NB4 (cell line): ENCODE measurements around the gene RASGRP3.
"Not testable (repeated sequence)": the region's sequence is repeated elsewhere in the genome, so short reads cannot be mapped to it uniquely, and the experiment has no call there.

Experiments
- DNase-seq: peaks from one replicate; pipeline ENCODE4 v3.0.0; 2010; ENCODE audit warnings: low read depth
- H3K4me3 ChIP-seq: one replicate; pipeline ENCODE4 v1.5.1; 2011; ENCODE audit warnings: mild to moderate bottlenecking, low read depth, low read length, moderate library complexity
- CTCF ChIP-seq: IDR thresholded peaks from one replicate; pipeline ENCODE4 v1.5.1; 2012; ENCODE audit warnings: low read depth, low read length
- MAX ChIP-seq: IDR thresholded peaks from 2 replicates; pipeline ENCODE4 v1.6.1; 2011; ENCODE audit warnings: low read depth, low read length
- MYC ChIP-seq: IDR thresholded peaks from 2 replicates; pipeline ENCODE4 v1.6.1; 2011; ENCODE audit warnings: low read depth, low read length
- POLR2A ChIP-seq: IDR thresholded peaks from 2 replicates; pipeline ENCODE4 v1.6.1; 2011; ENCODE audit warnings: mild to moderate bottlenecking; ENCODE audit not compliant: insufficient read length; ENCODE audit errors: extremely low read depth

RASGRP3 gene

DNA sequence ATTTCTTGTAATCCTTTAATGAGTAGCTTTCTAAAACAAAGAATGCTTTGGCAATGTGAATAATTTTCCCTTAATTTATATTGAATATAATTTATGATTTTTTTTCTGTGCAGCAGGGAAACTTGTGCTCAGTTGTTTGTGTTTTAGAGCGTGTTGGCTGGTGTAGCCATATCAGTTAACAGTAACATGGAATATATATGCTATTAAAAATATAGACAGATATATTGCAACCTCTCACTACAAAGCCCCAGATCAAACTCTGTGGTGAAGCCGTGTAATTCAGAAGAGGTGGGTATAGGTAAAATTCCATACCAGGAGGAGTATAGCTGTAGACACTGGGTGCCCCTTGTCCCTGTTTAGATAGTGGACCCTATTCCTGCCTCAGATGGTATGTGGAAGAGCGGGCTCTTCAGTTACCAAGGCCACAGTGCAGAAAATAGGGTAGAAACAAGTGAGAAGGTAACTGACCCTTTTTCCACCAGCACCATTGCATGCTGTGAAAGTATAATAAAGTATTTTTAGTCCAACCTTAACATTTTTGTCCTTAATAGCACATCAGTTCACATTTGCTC, 18.1 kb upstream of the RASGRP3 start:
- peak; percentile 34 for DNase-seq
- peak overlapping the region; percentile 54 for H3K4me3 ChIP-seq
- no peak for TF ChIP-seq MAX
- TF ChIP-seq CTCF, result no peak
- TF ChIP-seq POLR2A, result no peak
- no peak for TF ChIP-seq MYC

GRCh38 chr2:33459745-33460144, 16.7 kb upstream of the RASGRP3 start:
- TF ChIP-seq CTCF (no peak), POLR2A (no peak), MAX (no peak), MYC (no peak)
- H3K4me3 ChIP-seq, result peak overlapping the region; percentile 14
- DNase-seq, result no peak

DNA sequence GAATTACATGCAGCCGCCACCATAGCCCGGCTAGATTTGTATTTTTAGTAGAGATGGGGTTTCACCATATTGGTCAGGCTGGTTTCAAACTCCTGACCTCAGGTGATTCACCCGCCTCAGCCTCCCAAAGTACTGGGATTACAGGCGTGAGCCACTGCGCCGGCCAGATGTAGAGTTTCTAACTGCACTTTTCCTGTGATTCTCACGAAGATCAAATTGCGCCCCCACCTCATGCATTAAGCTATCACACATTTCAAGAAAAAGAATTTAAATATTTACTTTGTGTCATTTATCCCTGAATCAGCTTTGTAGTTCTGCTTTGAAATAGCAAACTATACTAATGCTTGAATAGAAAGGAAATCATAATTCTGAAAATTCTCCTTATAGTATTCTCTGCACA, 13.9 kb upstream of the RASGRP3 start:
- DNase-seq, H3K4me3 ChIP-seq: not testable (repeated sequence)

DNA sequence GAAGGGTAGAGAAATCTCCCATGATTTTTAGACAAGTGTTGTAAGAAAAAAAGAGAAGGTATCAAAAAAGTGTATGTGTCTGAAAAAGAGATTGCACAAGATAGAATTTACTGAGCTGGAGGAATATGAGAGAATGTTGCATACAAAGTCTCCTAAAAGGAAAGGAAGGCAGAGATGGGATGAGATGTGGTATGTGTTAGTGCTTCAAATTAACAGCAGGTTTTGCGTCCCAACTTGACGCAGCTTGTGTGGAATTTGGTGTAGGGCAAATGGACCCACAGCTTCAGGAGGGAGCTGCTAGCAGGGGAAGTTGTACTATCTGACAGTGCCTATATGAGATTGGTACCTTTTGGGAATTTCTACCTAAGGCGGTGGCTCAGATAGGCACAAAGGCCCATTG, 9.0 kb upstream of the RASGRP3 start:
- H3K4me3 ChIP-seq, result no peak overlapping the region
- TF ChIP-seq MYC (no peak), CTCF (no peak), POLR2A (no peak), MAX (no peak)
- DNase-seq, result no peak

DNA sequence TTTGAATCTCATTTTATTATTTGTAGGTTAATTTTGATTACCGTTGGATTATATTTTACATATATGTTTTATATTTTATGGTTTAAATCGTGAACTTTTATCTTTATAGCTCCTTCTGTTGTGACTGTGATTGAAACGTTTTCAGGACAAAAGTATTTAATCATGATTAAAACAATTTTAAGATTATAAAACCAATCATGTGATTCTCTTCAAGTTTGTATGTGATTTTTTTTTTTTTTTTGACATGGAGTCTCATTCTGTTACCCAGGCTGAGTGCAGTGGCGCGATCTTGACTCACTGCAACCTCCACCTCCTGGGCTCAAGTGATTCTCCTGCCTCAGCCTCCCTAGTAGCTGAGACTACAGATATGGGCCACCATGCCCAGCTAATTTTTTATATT, 7.2 kb upstream of the RASGRP3 start:
- TF ChIP-seq MAX (no peak), MYC (no peak), CTCF (no peak), POLR2A (no peak)
- no peak for DNase-seq
- no peak overlapping the region for H3K4me3 ChIP-seq

DNA sequence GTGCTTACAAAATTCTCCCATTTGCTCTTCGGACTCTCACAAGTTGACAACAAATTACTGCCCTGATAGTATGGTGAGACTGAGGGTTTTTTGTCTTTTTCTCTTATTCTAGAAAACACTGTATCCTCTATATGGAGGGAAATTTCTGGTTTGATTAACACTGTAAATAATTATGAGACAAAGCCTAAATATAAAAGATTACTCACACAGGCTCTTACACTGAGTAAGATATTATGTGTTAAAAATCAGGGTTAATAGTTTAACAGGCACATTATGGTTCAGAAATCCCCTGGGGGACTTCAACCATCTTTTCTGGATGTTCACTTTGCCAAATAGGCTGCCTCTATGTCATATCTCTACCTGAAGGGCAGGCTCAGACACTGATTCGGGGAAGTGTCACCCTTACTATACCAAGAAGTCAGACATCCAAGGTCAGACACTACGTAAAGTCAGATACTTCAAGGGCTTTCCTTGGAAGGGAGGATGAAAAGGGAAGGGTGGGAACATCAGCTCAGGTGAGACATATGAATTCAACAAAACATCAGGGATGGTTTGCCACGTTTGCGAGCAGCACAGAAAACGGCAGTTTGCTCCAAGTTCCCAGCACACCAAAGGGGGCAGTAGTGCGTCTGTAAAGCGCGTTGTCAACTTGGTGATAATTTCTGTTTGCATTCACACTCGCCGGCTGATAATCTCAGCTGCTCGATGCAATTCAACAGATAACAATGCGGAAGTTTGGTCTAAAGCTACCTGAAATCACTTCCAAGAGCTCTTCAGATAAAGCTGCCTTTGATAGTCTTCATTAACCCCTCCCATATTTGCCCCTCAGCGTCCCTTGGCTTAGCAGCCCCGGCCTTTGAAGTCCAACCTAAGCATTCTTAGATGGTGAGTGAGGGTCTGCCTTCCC, 972 bp upstream of the RASGRP3 start:
- H3K4me3 ChIP-seq, result peak overlapping the region; percentile 88
- TF ChIP-seq MAX, result peak; percentile 59
- no peak for TF ChIP-seq POLR2A
- TF ChIP-seq MYC, result peak; percentile 66
- peak; percentile 90 for TF ChIP-seq CTCF
- DNase-seq, result peak; percentile 93
